Hematopoietic multipotent progenitor cell treated with erythropoietin and hydrocortisone succinate and interleukin-3 and kit ligand, for 8 days (in vitro differentiated cells): ENCODE data around the gene ACAP1.

ENCODE experiments used
- DNase-seq: peaks from one replicate; pipeline ENCODE4 v3.0.0-alpha.2; 2015

Gene ACAP1

DNA sequence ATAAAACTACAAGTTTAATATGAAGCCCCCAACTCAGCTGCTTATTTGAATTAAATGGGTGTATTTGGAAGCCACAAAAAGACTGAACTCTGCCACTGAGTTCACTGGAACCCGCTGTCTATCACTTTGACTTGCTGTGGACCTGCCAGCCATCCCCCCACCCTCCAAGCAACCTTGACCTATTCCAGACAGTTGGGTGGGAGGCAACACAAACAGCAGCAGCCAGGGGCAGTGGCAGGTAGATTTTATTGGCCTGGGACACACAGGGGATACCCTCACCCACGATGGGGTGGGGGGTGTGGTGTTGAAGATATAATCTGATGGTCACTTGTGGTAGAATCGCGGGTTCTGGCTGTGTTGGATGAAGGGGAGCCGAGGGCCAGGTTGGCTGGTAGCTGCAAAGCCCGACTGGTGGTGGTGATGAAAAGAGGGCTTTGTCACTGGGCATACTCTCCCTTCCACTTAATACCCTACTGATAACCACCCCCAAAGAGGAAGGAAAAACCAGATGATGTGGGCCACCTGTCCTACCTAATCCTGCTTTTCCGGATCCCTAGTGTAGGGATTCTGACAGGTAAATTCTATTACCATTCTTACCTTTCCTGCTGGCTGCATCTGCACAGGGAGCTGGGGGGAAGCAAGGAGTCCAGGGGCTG is 23.8 kb upstream of the ACAP1 start:
- no peak for DNase-seq

DNA sequence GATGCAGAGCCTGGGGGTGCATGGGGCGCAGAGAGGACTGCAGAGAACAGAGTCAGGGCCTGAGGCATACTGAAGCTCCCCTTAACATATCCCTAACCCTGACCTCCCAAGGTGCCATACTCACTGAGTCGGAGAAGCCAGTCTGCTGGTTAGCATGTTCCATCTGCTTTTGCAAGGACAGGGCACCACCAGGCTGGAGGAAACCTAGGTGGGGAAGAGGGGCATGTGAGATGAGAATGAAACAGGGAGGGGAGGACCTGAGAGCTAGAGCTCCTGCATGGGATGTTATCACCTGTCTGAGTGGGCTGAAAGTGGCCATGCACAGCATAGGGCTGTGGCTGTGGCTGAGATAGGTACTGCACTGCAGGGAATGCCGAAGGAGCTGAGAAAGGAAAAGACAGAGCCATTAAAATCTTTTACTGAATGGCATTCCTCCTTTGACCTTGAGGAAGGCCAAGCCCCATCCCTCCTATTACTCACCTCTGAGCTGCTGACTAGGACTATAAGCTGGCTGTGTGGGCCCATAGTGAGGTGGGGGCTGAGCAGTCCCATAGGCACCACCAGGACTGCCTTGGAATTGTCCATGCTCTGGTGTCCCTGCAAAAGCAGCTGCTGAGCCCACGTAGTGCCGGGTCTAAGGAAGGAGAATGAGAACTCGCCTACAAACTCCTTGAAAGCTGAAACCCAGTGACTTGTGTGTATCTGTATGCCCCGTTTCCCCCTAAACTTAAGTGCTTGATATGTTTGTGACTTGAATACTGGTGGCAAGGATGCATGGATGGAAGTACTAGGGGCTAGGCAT is 23.0 kb upstream of the ACAP1 start:
- peak; percentile 47 for DNase-seq

DNA sequence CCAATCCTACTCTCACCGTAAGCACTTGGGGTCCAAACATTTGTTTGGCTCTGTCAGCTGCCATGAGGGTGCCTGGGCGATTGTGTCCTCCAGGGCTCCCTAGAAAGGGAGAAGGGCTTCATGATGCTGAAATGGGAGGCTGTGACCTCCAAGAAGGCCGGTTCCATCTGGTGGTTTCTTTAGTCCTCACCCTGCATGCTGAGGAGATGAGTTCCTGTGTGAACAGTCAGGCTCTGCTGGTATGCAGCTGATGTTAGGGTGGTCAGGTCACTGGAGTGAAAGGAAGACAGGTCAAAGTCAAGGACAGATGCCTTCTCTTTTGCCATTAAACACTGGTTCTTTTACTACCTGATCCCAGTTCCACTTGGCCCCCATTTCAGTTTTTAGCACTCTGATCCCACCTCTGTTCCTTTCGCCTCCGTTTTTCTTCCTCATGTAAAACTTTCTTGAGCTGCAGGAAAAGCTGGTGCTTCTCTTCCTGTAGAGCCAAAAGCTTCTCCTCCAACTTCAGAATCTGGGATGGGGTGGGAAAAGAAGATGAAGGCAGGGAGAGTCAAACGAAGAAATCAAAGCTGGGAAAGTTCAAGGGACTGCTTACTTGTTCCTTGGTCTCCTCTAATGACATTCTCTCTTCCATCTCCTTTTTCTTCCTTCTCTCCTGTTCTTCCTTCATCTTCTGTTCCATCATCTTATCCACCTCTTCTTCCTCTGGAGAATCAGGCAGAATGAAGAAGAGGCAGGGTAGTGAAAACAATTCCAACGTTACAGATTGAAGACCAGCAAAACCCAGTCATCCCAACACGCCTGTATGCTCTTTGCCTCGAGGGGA is 22.2 kb upstream of the ACAP1 start:
- peak; percentile 22 for DNase-seq

DNA sequence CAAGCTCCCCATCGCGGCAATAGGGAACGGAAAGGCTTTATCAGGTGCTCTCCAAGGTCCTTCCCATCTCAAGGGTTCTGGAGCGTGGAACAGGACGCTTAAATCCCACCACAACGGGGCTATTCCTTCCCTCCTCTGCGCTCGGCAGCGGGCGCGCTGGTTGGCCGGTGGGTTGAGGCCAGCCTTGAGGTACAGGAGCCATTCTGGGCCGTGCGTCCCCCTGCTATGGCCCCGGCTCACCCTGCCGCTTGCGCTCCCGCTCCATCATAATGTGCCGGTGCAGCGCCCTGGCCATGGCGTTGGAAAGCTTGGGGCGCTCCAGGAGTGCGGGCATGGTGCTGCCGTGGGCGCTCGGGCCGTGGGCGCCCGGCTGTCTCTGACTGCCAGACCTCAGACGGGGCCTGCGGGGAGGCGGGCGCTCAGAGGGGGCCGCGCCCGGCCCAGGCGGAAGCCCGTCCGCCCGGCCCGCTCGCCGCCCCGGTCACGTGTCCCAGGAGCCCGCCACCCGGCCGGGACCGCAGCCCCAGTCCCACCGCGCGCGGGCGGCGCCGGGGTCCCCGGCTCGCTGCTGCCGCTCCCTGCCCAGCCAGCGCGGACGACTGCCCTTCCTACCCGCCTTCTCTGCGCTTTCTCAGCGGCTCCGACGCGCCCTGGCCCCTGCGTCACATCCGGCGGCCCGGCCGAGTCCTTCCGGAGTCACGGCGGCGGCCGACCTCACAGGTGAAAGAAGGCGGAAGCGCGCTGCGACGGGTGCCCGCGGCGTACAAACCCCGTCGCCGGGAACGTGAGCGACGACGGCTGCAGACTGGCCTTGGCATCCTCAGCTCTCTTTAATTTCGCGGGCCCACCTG is 21.4 kb upstream of the ACAP1 start, which contains the start of gene GPS2:
TSS of gene GPS2 (minus strand) at position 642 of the 851 bp plus-strand sequence. CDS start at position 334, 308 bp downstream.
- peak; percentile 84 for DNase-seq

DNA sequence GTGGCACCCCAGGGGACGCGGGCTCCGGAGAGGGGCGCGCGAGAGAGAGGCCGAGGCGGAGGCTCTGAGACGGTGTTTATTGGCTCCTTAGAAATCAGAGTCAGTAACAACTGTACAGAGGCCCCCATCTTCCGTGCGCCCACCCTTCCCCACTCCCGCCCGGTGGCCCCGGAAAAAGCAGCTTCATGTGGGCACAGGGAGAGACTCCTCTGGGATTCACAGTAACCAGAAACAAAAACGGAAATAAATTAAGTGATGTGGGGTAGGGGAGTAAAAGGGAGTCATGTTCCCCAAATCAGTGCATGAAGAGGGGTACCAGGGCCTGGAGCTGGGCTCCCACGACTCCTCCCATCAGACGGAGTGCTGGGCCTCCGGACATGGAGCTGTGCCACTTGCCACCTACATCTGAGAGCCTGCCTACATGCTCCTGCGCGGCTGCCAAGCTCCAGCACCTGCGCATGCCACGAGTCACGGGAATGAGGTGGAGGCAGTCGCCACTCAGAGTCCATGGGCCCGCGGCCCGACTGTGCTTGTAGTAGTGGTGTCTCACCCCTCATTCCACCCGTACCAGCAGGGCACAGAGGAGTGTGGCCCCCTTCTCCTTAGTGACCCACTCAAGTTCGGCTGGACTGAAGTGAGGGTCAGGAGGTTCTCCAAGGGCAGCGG is 20.6 kb upstream of the ACAP1 start:
- no peak for DNase-seq

DNA sequence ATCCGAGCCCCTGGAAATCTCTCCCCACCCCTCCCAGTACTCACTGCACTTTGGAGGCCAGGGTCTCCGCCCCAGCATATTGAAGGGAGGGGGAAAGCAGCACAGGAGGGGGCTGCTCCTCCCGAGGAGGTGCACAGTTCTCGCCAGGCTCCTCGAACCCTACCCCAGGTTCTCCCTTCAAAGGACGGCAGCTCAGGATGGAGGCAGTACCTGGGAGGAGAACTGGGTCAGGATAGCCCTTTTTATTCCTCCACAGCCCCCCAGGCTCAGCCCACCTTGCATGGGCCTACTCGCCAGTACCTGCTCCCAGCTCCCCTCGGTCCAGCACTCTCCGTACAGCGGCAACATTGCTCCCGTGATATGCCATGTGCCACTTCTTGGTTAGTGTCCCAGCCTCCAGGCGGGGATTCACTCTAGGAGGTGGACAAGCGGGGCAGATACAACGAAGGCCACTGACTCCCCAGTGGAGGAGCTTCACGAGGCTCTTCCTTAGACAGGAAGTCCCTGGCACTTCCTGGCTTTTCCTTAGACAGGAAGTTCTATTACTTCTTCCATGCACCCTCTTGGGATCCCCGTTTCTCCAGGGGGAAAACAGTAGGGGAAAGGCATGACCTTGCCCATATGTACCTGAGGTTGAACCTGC is 19.0 kb upstream of the ACAP1 start:
- no peak for DNase-seq

DNA sequence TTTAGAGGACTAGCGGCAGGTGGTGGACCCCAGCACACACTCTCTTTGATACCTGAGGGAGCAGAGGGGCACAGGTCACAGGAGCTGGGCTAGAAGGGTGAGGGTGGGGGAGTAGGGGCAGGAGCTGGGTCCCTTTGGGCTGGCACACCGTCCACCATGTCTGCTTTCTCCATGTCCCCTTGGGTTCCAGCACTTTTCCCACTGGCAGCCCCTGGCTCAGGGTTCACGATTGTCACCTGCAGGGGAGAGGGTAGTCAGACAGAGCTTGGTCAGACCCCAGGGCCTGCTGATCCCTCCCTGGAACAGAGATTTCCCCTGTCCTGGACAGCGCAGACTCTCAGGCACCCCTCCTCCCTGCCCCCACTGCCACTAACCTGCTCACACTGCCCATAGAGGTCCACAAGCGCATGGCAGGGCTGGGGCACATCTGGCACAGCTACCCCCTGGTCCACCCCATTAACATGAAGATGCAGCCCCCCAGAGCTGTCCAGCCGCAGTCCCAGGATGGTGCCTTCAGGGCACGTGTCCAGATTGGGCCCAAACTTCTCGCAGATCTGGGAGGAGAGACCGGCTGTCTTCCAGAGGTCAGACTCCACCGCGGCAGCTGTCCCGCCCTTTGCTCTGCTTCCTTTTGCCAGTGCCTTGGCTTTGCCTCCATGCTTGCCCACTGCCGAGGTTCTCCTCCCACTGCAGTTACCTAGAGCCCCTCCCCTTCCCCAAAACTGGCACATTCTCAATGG is 18.0 kb upstream of the ACAP1 start:
- no peak for DNase-seq

DNA sequence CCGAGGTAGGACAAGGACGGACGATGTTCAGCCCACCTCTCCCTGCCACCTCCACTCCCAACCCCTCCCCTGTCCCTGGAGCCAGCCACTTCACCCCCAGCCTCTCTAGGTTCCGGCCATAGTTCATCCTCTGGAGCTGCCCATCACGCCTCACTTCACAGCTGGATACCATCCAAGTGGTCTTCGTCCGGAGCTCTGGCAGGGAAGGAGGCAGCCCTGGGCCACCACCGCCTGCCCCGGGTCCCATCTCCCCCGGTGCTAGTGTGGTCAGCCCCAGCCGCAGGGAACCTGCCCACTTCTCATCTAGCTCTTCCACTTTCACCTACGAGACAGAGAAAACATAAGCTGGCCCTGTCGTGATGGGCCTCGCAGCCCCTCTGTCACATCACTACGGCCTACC is 14.9 kb upstream of the ACAP1 start:
- no peak for DNase-seq

DNA sequence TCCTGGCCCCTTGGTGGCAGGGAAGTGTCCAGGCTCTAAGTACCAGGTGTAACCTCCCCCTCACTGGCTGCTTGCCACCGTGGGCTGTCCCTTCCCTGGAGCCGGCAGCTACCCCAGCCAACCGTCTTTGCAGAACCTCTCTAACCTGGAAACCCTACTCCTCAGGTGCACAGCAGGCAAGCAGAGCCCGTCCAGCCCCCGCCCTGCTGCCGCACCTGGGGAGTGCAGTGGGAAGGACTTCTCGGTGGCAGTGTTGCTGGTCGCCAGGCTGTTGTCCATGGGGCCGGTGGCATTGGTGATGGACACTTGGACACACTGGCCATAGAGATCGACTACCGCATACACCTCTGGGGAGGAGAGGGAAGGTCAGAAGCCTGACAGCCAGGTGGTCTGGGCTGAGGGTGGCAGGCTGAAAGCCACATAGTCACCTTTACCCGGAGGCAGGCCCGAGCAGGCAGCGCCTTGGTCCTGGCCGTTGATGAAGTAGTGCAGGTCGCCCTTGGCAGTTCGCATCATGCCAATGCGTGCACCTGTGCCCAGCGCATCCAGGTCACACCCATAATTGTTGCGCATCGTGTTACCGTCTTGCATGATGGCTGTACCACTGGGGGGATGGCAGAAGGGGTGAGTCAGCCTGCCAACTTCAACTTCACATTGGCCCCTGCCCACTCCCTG is 13.7 kb upstream of the ACAP1 start:
- DNase-seq, result no peak

DNA sequence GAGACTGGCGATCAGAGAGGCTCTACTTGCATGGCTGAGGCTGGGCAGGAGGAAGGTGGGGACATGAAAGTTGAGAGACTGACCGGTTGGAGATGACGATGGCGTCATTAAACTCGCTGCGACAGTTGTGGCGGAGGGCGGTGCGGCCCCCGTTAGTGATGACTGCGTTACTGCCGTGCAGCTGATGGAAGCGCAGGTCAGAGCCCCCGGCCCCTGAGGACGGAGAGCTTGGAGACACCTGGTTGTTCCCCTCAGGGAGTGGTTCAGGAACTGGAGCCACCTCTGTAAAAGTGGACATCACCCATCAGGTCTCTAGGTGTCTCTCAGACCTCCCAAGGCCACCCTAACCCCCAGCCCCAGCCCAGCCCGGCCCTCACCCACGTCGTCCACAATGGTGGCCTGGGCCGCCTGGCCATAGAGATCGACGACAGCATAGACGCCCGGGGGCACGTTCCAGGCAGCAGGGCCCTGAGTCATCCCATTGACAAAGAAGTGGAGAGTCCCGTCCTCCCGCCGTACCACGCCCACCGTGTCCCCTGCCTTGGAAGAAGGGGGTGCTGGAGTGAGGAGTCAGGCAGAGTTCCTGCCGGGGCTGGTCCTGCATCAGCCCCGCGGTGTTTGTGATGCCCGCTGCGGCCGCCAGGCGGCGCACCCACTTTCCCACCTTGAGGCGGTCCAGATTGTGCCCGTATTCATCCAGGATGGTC is 12.4 kb upstream of the ACAP1 start:
- DNase-seq, result peak; percentile 29

DNA sequence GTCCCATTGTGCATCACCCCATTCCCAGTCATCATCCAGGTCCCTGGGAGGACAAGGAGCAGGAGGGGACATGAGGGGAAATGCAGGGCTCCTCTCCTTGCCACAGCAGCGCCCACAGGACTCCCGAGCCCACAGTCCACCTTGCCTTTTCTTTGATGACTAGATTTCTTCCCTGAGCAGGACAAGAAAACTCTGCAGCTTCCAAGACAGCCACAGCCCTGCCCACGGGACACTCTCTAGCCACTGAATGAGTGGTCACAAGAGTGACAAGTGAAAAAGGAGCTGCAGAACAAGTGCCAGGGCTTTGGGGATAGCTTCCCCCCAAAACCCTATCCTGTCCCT is 11.9 kb upstream of the ACAP1 start:
- DNase-seq, result no peak

DNA sequence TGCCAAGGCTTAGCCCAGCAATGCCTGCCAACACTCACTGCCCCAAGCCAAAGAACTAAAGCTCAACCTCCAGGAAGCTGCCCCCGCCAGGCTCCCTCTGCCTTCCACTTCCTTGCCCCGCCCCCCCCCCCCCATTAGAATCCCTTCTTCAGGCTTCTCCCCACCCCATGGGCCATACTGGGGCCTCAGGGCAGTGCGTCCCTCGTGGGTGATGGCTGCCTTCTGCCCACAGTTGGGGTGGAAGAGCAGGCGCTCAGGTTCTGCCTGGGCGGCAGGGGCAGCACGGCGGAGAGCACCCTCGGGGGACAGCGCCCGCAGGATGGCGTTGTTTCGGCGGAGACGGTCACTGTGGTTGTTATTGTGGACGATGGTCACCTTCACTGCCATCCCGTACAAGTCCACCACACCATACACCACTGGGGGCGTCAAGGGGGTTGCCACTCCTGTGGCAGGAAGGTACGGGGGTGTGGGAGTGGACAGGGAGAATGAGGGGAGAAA is 11.2 kb upstream of the ACAP1 start:
- DNase-seq, result no peak

DNA sequence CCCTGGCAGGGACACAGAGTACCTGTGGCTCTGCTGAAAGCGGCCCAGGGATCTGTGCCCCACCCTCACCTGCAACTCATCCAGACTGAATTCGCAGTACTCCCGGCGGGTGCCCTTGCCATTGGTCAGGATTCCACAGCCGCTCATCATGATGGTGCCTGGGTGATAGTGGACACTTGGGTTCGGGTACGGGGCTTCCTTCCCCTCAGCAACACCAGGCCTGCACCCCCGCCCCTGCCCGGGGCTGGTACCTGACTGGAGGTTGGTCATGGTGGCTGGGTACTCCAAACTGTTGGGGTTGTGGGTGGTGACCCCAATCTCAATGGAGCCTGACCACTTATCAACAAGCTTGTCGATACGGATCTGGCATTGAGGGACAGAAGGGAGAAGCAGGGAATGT is 10.1 kb upstream of the ACAP1 start:
- no peak for DNase-seq

DNA sequence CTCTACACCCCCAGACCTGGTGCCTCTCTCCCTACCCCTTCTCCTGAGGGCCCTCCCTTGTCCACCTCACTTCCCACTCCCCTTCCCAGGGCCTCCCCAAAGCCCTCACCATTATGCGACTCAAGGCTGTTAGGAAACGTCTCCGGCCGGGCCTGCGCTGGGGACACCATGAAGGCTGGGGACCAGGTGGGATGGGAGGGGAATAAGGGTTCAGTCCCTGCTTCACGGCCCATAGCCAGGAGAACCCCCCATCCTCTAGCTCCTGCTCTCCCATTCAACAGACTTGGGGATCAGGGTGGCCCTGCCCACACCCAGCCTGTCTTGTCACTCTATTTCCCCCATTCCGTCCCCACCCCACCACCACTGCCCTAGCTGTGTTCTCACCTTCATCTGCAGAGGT is 9.3 kb upstream of the ACAP1 start:
- DNase-seq, result no peak

DNA sequence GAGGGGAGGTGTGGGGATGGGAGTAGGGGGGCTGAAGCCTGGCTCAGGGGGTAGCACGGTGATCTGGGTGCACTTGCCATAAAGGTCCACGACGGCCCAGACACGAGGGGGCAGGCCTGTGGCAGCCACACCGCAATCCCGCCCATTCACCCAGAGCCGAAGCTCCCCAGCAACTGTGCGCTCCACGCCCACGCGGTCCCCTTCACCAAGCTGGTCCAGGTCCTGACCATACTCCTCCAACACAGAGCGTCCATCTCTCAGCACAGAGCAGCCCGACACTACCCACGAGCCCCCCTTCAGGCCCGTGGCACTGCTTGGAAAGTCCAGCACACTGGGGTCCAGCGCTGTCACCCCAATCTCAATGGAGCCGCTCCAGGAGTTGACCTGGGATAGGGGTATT is 8.8 kb upstream of the ACAP1 start:
- DNase-seq, result no peak

DNA sequence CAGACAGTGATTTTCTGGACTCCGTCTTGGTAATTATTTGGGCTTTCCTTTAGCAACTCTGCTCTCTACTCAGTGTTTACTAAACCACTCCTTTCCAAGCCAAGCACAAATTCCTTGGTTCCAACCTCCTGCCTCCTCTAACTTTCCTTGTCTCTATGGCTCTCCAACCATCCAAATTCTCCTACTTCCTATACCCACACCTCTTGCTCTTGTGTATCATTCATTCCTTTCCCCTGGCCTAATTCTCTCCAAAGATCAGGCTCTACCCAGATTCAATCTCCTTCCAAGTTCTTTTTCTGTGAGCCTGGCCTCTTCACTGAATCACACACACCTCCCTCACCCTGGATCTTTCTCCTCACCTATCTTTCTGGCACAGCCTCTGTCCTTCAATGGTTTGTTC is 8.3 kb upstream of the ACAP1 start:
- DNase-seq, result no peak

DNA sequence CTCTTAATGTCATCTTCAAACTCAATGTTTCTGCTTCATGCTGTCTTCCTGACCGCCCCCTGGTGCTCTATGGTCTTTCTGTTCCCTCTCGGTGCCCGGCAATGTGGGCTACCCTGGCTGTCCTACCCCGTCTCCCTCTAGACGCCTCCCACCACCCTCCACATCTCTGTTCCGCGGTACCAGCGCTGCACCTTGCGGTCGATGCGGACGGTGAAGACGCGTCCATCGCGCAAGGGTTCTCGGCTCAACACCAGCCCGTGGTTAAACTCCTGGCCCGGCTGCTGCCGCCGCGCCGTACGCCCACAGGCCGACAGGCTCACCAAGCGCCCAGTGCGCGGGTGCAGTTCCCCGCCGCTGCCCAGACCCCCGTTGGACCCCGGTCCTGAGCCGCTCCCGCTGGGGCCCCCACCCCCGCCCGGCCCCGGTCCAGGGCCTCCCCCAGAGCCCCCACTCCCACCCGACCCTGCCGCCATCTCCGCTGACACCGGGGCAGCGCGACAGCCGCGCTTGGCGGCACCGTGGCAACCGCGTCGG is 7.4 kb upstream of the ACAP1 start, which contains the start of gene NEURL4:
TSS of gene NEURL4 (minus strand) at position 496 of the 534 bp plus-strand sequence. CDS start at position 473, 23 bp downstream.
- DNase-seq, result no peak

DNA sequence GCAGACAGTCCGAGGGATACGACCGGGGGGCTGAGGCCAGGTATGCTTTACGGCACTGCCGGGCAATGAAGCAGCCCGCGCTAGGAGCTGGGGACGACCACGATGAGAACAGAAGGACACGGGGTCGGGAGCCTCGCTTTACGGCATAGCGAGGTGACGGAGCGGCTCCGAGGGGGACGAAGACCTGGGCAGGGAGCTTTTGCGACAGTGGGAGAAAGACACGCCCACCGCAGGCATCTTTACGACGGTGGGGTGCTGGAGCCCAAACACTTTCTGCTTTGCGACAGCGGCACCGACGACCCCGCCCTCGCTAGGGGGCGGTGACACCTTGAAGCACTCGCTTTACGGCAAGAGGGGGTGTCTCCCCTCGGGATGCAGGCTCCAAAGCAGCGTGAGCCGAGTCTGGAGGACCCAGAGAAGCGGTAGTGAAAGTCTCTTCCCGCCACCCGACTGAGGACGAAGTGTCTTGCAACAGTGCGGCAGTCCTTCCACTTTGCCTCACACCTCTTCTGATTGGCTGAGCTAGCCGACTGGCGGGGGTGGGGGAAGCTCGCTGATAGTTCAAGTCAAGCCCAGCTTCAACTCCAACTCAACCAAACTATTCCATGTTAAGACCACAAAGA is 6.8 kb upstream of the ACAP1 start:
- peak; percentile 99 for DNase-seq
